Cardiac muscle cell (in vitro differentiated cells and primary cell): ENCODE results near the gene ASCC1. TPM values are rescaled to one million over a fixed set of nuclear protein-coding genes. Genes with fewer than 3 reads are reported as not detected.

Experiments used
- DNase-seq, 2 donors: peaks; one replicate each; pipeline versions ENCODE4 v3.0.0 to v3.0.0-alpha.2; 2010 to 2017; ENCODE audit warnings: low read depth in 1 of 2, low spot score in 1 of 2
- H3K27ac ChIP-seq: fragments of 200-600 bp; sonication (generic); 2 replicates; pipeline ENCODE4 v1.5.1; 2016
- H3K27me3 ChIP-seq: fragments of 200-600 bp; sonication (generic); 2 replicates; pipeline ENCODE4 v1.6.0; 2016; ENCODE audit warnings: control low read depth
- H3K36me3 ChIP-seq: fragments of 200-600 bp; sonication (generic); 2 replicates; pipeline ENCODE4 v1.5.1; 2016; ENCODE audit warnings: control low read depth
- H3K4me1 ChIP-seq: fragments of 200-600 bp; sonication (generic); 2 replicates; pipeline ENCODE4 v1.8.1; 2017; ENCODE audit warnings: low read depth, mild to moderate bottlenecking, mixed run types
- H3K4me3 ChIP-seq: fragments of 200-600 bp; sonication (generic); 2 replicates; pipeline ENCODE4 v1.5.1; 2016; ENCODE audit warnings: mild to moderate bottlenecking
- H3K9me3 ChIP-seq: fragments of 200-600 bp; sonication (generic); 2 replicates; pipeline ENCODE4 v1.5.1; 2017; ENCODE audit warnings: low read depth, mild to moderate bottlenecking, control low read depth
- CTCF ChIP-seq: IDR thresholded peaks from 2 replicates; pipeline ENCODE4 v1.5.1; 2012; ENCODE audit warnings: low read depth, mild to moderate bottlenecking, low read length
- polyA plus RNA-seq: library from polyadenylated mRNA; unstranded; fragments of >200 nt; fragmentation: Nextera tagmentation; extraction: Ambion mirVana; gene quantifications from 2 replicates; pipeline ENCODE4 v1.2.1, GENCODE V29; 2016
- total RNA-seq: library from RNA; depleted of rRNA; stranded (reverse); fragments of >200 nt; gene quantifications from 2 replicates; pipeline ENCODE4 v1.2.3, GENCODE V29; 2016

ASCC1 gene
- total and polyA plus RNA-seq, 2 experiments from 2014 or later = 41.3 to 58.4 TPM

- no peak for DNase-seq
- H3K4me3 ChIP-seq = no peak overlapping the region
- TF ChIP-seq CTCF = no peak
- no peaks in the 10 kb centered on the region for H3K9me3 ChIP-seq
- no peaks in the 10 kb centered on the region for H3K27me3 ChIP-seq
- peaks cover 18% of the 10 kb centered on the region for H3K4me1 ChIP-seq
- peaks cover 2% of the 10 kb centered on the region for H3K36me3 ChIP-seq
- no peak overlapping the region for H3K27ac ChIP-seq
Observed at GRCh38 chr10:72107325-72108003, 108.6 kb downstream of the ASCC1 start.

- no peak for TF ChIP-seq CTCF
- Histone ChIP-seq H3K9me3 (no peaks in the 10 kb centered on the region), H3K36me3 (peaks cover 2% of the 10 kb centered on the region), H3K27me3 (no peaks in the 10 kb centered on the region), H3K27ac (no peak overlapping the region), H3K4me1 (peaks cover 18% of the 10 kb centered on the region), H3K4me3 (no peak overlapping the region)
- no peak for DNase-seq
Observed at GRCh38 chr10:72106896-72107295, 109.2 kb downstream of the ASCC1 start.

DNA sequence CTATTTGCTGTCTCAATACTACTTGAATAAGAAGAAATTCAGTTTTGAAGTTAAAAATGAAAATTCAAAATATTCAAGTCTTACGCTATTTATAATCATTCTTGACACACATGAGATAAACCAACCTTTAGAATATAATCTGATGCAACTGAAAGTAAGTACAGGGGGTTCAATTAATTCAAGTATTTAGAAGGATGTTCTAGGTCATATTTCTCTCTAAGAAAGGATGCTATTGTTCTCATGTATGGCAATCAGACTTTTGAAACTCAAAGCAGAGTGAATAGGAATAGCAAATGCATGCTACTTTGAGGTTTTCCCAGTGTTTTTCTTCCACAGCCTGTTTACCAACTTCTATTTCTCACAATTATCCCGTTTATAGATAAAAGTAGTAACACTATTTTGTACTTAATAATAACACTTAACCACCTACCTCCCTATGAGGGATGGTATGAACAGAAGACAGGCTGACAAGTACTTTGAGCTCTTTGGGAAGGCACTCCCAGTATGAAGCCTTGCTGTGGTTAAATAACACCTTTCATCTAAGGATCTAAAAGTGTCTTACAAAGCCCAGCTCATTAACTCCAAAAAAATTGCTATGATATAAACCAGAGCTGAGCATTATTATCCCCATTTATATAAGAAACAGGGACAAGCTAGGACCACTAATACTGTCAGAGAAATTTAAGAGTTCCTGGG is 109.8 kb downstream of the ASCC1 start:
- peaks cover 18% of the 10 kb centered on the region for H3K4me1 ChIP-seq
- no peak overlapping the region for H3K27ac ChIP-seq
- H3K4me3 ChIP-seq = no peak overlapping the region
- H3K36me3 ChIP-seq = peaks cover 2% of the 10 kb centered on the region
- no peaks in the 10 kb centered on the region for H3K9me3 ChIP-seq
- DNase-seq = no peak
- no peaks in the 10 kb centered on the region for H3K27me3 ChIP-seq
- TF ChIP-seq CTCF = no peak

- no peaks in the 10 kb centered on the region for H3K9me3 ChIP-seq
- no peak overlapping the region for H3K27ac ChIP-seq
- peaks cover 2% of the 10 kb centered on the region for H3K36me3 ChIP-seq
- TF ChIP-seq CTCF = no peak
- H3K27me3 ChIP-seq = no peaks in the 10 kb centered on the region
- DNase-seq = no peak
- no peak overlapping the region for H3K4me3 ChIP-seq
- H3K4me1 ChIP-seq = peaks cover 18% of the 10 kb centered on the region
Observed at GRCh38 chr10:72105710-72106109, 110.4 kb downstream of the ASCC1 start.

DNA sequence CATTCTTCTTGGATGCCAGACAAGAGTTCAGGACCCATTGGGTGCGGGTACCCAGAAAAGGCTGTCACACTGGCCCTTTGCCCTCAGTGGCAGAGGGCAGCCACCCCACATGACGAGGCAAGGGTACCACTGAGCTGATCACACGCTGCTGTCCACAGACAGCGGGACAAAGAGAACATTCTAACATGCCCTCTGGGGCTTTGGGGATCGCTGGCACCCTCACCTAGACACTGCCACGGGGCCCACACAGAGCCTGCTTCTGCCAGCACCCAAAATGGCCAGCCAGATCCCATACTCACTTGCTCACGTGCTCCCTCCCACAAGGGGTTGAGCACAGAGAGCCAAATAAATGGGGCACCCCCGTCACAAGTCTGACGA is 111.0 kb downstream of the ASCC1 start:
- Histone ChIP-seq H3K27me3 (no peaks in the 10 kb centered on the region), H3K36me3 (peaks cover 2% of the 10 kb centered on the region), H3K4me3 (no peak overlapping the region), H3K4me1 (peaks cover 17% of the 10 kb centered on the region), H3K27ac (no peak overlapping the region), H3K9me3 (no peaks in the 10 kb centered on the region)
- no peak for TF ChIP-seq CTCF
- no peak for DNase-seq
